Activated effector memory CD4-positive, alpha-beta T cell treated with Interleukin-2 at 50 U/mL for 16 hours (primary cell): ENCODE results near the gene E2F6.

Experiments
- DNase-seq: peaks from one replicate; pipeline ENCODE4 v3.0.0-alpha.2; 2020

The E2F6 gene

GRCh38 chr2:11465485-11466306 lies at the start of gene E2F6:
Gene E2F6 (minus strand): TSS chr2:11466161. CDS start chr2:11465879, 282 bp downstream.
- peak; percentile 80 for DNase-seq

GRCh38 chr2:11515490-11515981 lies 49.6 kb upstream of the E2F6 start:
- no peak for DNase-seq

GRCh38 chr2:11514904-11515303 lies 48.9 kb upstream of the E2F6 start:
- no peak for DNase-seq

GRCh38 chr2:11514081-11514730 lies 48.2 kb upstream of the E2F6 start:
- DNase-seq = no peak

- DNase-seq = no peak
Observed at GRCh38 chr2:11513319-11513718, 47.4 kb upstream of the E2F6 start.

GRCh38 chr2:11512431-11512830 lies 46.5 kb upstream of the E2F6 start:
- DNase-seq = no peak

- no peak for DNase-seq
Observed at GRCh38 chr2:11509657-11510360, 43.8 kb upstream of the E2F6 start.

- no peak for DNase-seq
Observed at GRCh38 chr2:11508279-11508678, 42.3 kb upstream of the E2F6 start.

- DNase-seq = no peak
Observed at GRCh38 chr2:11507517-11507916, 41.6 kb upstream of the E2F6 start.

GRCh38 chr2:11506611-11506969 lies 40.6 kb upstream of the E2F6 start:
- DNase-seq = no peak

GRCh38 chr2:11505652-11506610 lies 40.0 kb upstream of the E2F6 start:
- DNase-seq = no peak

GRCh38 chr2:11503354-11503927 lies 37.5 kb upstream of the E2F6 start:
- DNase-seq = no peak

GRCh38 chr2:11502740-11503292 lies 36.9 kb upstream of the E2F6 start:
- no peak for DNase-seq

- DNase-seq = no peak
Observed at GRCh38 chr2:11500702-11501303, 34.8 kb upstream of the E2F6 start.

- DNase-seq = no peak
Observed at GRCh38 chr2:11499081-11499743, 33.3 kb upstream of the E2F6 start.

GRCh38 chr2:11498543-11499034 lies 32.6 kb upstream of the E2F6 start:
- DNase-seq = no peak

GRCh38 chr2:11495844-11496681 lies 30.1 kb upstream of the E2F6 start:
- no peak for DNase-seq

GRCh38 chr2:11494310-11494709 lies 28.3 kb upstream of the E2F6 start:
- no peak for DNase-seq

- no peak for DNase-seq
Observed at GRCh38 chr2:11493282-11493681, 27.3 kb upstream of the E2F6 start.

GRCh38 chr2:11492720-11493119 lies 26.8 kb upstream of the E2F6 start:
- DNase-seq = no peak
